Measurements from ENCODE around the gene LDLRAD3. TPM values are rescaled to one million over a fixed set of nuclear protein-coding genes. Genes with fewer than 3 reads are reported as not detected.

The LDLRAD3 gene
- total RNA-seq, 1 donor from 2014 or later, result 14.9 TPM

- H4K20me1 ChIP-seq (ENCODE audit: insufficient read depth, low read length), result no peaks in the 10 kb centered on the region
- TF ChIP-seq EZH2 (IDR thresholded peaks at IDR 0.05; ENCODE audit: insufficient read depth, low read length) (no peak), CTCF (IDR thresholded peaks at IDR 0.05; ENCODE audit: insufficient read depth, low read depth, low read length) (no peak)
- Mint-ChIP-seq H3K9me3 (ENCODE audit: unreplicated experiment) (no peaks in the 10 kb centered on the region), H3K4me1 (ENCODE audit: low read depth, unreplicated experiment) (peaks cover 2% of the 10 kb centered on the region), H3K27ac (ENCODE audit: unreplicated experiment) (no peak overlapping the region), H3K27me3 (ENCODE audit: low read depth, unreplicated experiment) (peaks cover 14% of the 10 kb centered on the region), H3K4me3 (ENCODE audit: unreplicated experiment) (no peak overlapping the region), H3K36me3 (ENCODE audit: low read depth, unreplicated experiment) (peaks cover 27% of the 10 kb centered on the region)
- no peaks in the 10 kb centered on the region for H3K79me2 ChIP-seq (ENCODE audit: insufficient read depth, low read length)
- DNase-seq (ENCODE audit: low read depth) (no peak), FAIRE-seq (no peak)
- H3K9ac ChIP-seq (ENCODE audit: low read length), result no peak overlapping the region
- H3K4me3 ChIP-seq (ENCODE audit: insufficient read depth, low read depth, low read length), result no peak overlapping the region
- no peak overlapping the region for H3K27ac ChIP-seq (ENCODE audit: low read depth, low read length)
- peaks cover 8% of the 10 kb centered on the region for H3K36me3 ChIP-seq (ENCODE audit: insufficient read depth, low read length)
- H2AFZ ChIP-seq (ENCODE audit: low read depth, low read length), result no peak overlapping the region
- no peak overlapping the region for H3K4me2 ChIP-seq (ENCODE audit: low read length)
- H3K4me1 ChIP-seq (ENCODE audit: insufficient read depth, low read length), result no peaks in the 10 kb centered on the region
- no peaks in the 10 kb centered on the region for H3K9me3 ChIP-seq (ENCODE audit: insufficient read depth, low read depth, low read length)
- peaks cover 7% of the 10 kb centered on the region for H3K27me3 ChIP-seq (ENCODE audit: insufficient read depth, low read length)
Observed at GRCh38 chr11:36268337-36268985, 324.6 kb downstream of the LDLRAD3 start.

GRCh38 chr11:36270701-36271100 is 326.8 kb downstream of the LDLRAD3 start:
- H2AFZ ChIP-seq (ENCODE audit: low read depth, low read length), result no peak overlapping the region
- H3K27ac ChIP-seq (ENCODE audit: low read depth, low read length), result no peak overlapping the region
- FAIRE-seq (no peak), DNase-seq (ENCODE audit: low read depth) (no peak)
- H3K27me3 Mint-ChIP-seq (ENCODE audit: low read depth, unreplicated experiment), result peaks cover 6% of the 10 kb centered on the region
- H3K9me3 Mint-ChIP-seq (ENCODE audit: unreplicated experiment), result no peaks in the 10 kb centered on the region
- peaks cover 8% of the 10 kb centered on the region for H3K36me3 ChIP-seq (ENCODE audit: insufficient read depth, low read length)
- H3K4me1 Mint-ChIP-seq (ENCODE audit: low read depth, unreplicated experiment), result peaks cover 2% of the 10 kb centered on the region
- H3K4me3 ChIP-seq (ENCODE audit: insufficient read depth, low read depth, low read length), result no peak overlapping the region
- TF ChIP-seq CTCF (IDR thresholded peaks at IDR 0.05; ENCODE audit: insufficient read depth, low read depth, low read length) (no peak), EZH2 (IDR thresholded peaks at IDR 0.05; ENCODE audit: insufficient read depth, low read length) (no peak)
- no peaks in the 10 kb centered on the region for H3K79me2 ChIP-seq (ENCODE audit: insufficient read depth, low read length)
- no peak overlapping the region for H3K4me3 Mint-ChIP-seq (ENCODE audit: unreplicated experiment)
- H3K27me3 ChIP-seq (ENCODE audit: insufficient read depth, low read length), result no peaks in the 10 kb centered on the region
- H3K4me1 ChIP-seq (ENCODE audit: insufficient read depth, low read length), result no peaks in the 10 kb centered on the region
- no peak overlapping the region for H3K4me2 ChIP-seq (ENCODE audit: low read length)
- H3K9ac ChIP-seq (ENCODE audit: low read length), result no peak overlapping the region
- peaks cover 39% of the 10 kb centered on the region for H3K36me3 Mint-ChIP-seq (ENCODE audit: low read depth, unreplicated experiment)
- H3K27ac Mint-ChIP-seq (ENCODE audit: unreplicated experiment), result no peak overlapping the region
- no peaks in the 10 kb centered on the region for H3K9me3 ChIP-seq (ENCODE audit: insufficient read depth, low read depth, low read length)
- H4K20me1 ChIP-seq (ENCODE audit: insufficient read depth, low read length), result no peaks in the 10 kb centered on the region

- no peak for DNase-seq (ENCODE audit: low read depth)
- Histone ChIP-seq H3K4me2 (ENCODE audit: low read length) (no peak overlapping the region), H3K27me3 (ENCODE audit: insufficient read depth, low read length) (no peaks in the 10 kb centered on the region), H3K79me2 (ENCODE audit: insufficient read depth, low read length) (no peaks in the 10 kb centered on the region), H2AFZ (ENCODE audit: low read depth, low read length) (no peak overlapping the region), H3K36me3 (ENCODE audit: insufficient read depth, low read length) (peaks cover 12% of the 10 kb centered on the region), H3K4me3 (ENCODE audit: insufficient read depth, low read depth, low read length) (no peak overlapping the region), H3K9me3 (ENCODE audit: insufficient read depth, low read depth, low read length) (no peaks in the 10 kb centered on the region), H3K9ac (ENCODE audit: low read length) (no peak overlapping the region), H3K27ac (ENCODE audit: low read depth, low read length) (no peak overlapping the region), H3K4me1 (ENCODE audit: insufficient read depth, low read length) (no peaks in the 10 kb centered on the region), H4K20me1 (ENCODE audit: insufficient read depth, low read length) (no peaks in the 10 kb centered on the region)
- FAIRE-seq, result no peak
- peaks cover 40% of the 10 kb centered on the region for H3K36me3 Mint-ChIP-seq (ENCODE audit: low read depth, unreplicated experiment)
- H3K9me3 Mint-ChIP-seq (ENCODE audit: unreplicated experiment), result no peaks in the 10 kb centered on the region
- H3K27ac Mint-ChIP-seq (ENCODE audit: unreplicated experiment), result no peak overlapping the region
- peaks cover 4% of the 10 kb centered on the region for H3K27me3 Mint-ChIP-seq (ENCODE audit: low read depth, unreplicated experiment)
- H3K4me1 Mint-ChIP-seq (ENCODE audit: low read depth, unreplicated experiment), result peaks cover 2% of the 10 kb centered on the region
- TF ChIP-seq EZH2 (IDR thresholded peaks at IDR 0.05; ENCODE audit: insufficient read depth, low read length), result no peak
- no peak for TF ChIP-seq CTCF (IDR thresholded peaks at IDR 0.05; ENCODE audit: insufficient read depth, low read depth, low read length)
- H3K4me3 Mint-ChIP-seq (ENCODE audit: unreplicated experiment), result no peak overlapping the region
Observed at GRCh38 chr11:36271794-36272407, 328.0 kb downstream of the LDLRAD3 start.
